Heart left ventricle (tissue), 16 donors: ENCODE data around the gene TEP1. TPM values are rescaled to one million over a fixed set of nuclear protein-coding genes. Genes with fewer than 3 reads are reported as not detected.

Experiments used
- ATAC-seq, 4 donors: fragments of 200-7000 bp; cut with Tn5 transposase; one replicate each; pipeline ENCODE4 v1.9.1; 2020 to 2022; ENCODE audit warnings: moderate library complexity in 4 of 4, mild to moderate bottlenecking in 3 of 4, moderate number of reproducible peaks in 1 of 4
- DNase-seq, 5 donors: peaks; one replicate each; pipeline ENCODE4 v3.0.0-alpha.2; 2020
- H3K27ac ChIP-seq, 12 donors: fragments of 200-600 bp; sonication (generic) in 4 of 12; one replicate each; pipeline versions ENCODE4 v1.5.0 to v1.8.0; 2016 to 2022; ENCODE audit warnings: mild to moderate bottlenecking in 2 of 12
- H3K27me3 ChIP-seq, 9 donors: fragments of 200-600 bp; sonication (generic) in 2 of 9; one replicate each; pipeline versions ENCODE4 v1.5.1 to v1.8.0; 2016 to 2022; ENCODE audit warnings: mild to moderate bottlenecking in 3 of 9
- H3K36me3 ChIP-seq, 9 donors: fragments of 200-600 bp; sonication (generic) in 2 of 9; one replicate each; pipeline versions ENCODE4 v1.5.0 to v1.8.0; 2018 to 2022; ENCODE audit warnings: mild to moderate bottlenecking in 2 of 9
- H3K4me1 ChIP-seq, 12 donors: fragments of 200-600 bp; sonication (generic) in 4 of 12; one replicate each; pipeline versions ENCODE4 v1.5.0 to v1.8.0; 2016 to 2022; ENCODE audit warnings: mild to moderate bottlenecking in 3 of 12
- H3K4me3 ChIP-seq, 12 donors: fragments of 200-600 bp; sonication (generic) in 4 of 12; one replicate each; pipeline versions ENCODE4 v1.5.0 to v1.8.0; 2017 to 2022; ENCODE audit warnings: mild to moderate bottlenecking in 9 of 12, moderate library complexity in 4 of 12
- H3K9me3 ChIP-seq, 12 donors: fragments of 200-600 bp; sonication (generic) in 4 of 12; one replicate each; pipeline versions ENCODE4 v1.5.0 to v1.8.0; 2016 to 2022; ENCODE audit warnings: mild to moderate bottlenecking in 1 of 12
- CTCF ChIP-seq, 12 donors: fragments of 200-600 bp; sonication (generic) in 4 of 12; IDR thresholded peaks; one replicate each; pipeline versions ENCODE4 v1.5.0 to v1.8.0; 2018 to 2022; ENCODE audit warnings: antibody characterized with exemption in 12 of 12, mild to moderate bottlenecking in 5 of 12
- POLR2A ChIP-seq, 2 donors: fragments of 450-650 bp; IDR thresholded peaks; one replicate each; pipeline ENCODE4 v1.6.1; 2017; ENCODE audit warnings: antibody characterized with exemption in 2 of 2, mild to moderate bottlenecking in 2 of 2, moderate library complexity in 2 of 2
- WGBS, 4 donors: extraction: QIAGEN DNeasy Blood & Tissue Kit in 2 of 4; methylation state at CpG; one replicate each; pipeline versions ENCODE4 v1.1.5 to v1.1.7; 2013 to 2018; 5-methylcytosine and 5-hydroxymethylcytosine counted together
- intact Hi-C, 10 donors: fragments of 100-400 bp; cut with DNase I; formaldehyde crosslinking; loops; one replicate each; pipeline versions ENCODE4 v1.11.1 to v1.14.2; 2022
- polyA plus RNA-seq, 2 donors: library from polyadenylated mRNA; stranded (reverse); fragments of 200-250 nt; gene quantifications; one replicate each; pipeline ENCODE4 v1.2.3, GENCODE V29; 2013
- total RNA-seq, 9 donors: library from RNA; depleted of rRNA in 2 of 9; stranded (reverse); fragments of >200 nt in 2 of 9; fragmentation: NEBNext Ultra II Directional in 3 of 9; extraction: Animal tissue kit (Norgen Biotek cat#: 25700) in 3 of 9; gene quantifications; one replicate each; pipeline versions ENCODE4 v1.1.0 to v1.2.4, GENCODE V29; 2016 to 2023
- donor health status: ischemic (EF 13 %, LVEDD 7.1; RV severe dilation, severe dysfunction).
- donor health status: healthy with polysubstance abuse.
- donor health status: DM: no; HTN: yes; CAD: no.
- donor health status: DM: no; HTN: no; CAD: no.
- donor health status: ischemic (EF 25% LVEDD 6.9; RV normal size, moderate dysfunction).
- donor health status: ischemic (EF 25% LVEDD 5.7; RV mildly dilated, moderate dysfunction).
- donor health status: healthy.
- donor health status: DM: yes; HTN: yes; CAD: no.
- donor health status: ischemic (EF 35%, LVEDD 5.7; RV mildly dilated, moderate dysfunction).
- donor health status: nonischemic (EF 11% LVEDD 7.7; RV severe dilation, severe dysfunction).
- donor health status: DM: yes; HTN: yes; CAD: no.
- donor health status: PGD.
- donor health status: ischemic (EF 29% LVEDD 5.4; RV normal size, mild dysfunction).
- donor health status: nonischemic (EF 23%, LVEDD 6.1; RV moderate dilation, normal function).

The TEP1 gene
- total and polyA plus RNA-seq, 11 donors: 4.1 to 31.3 (median 9.7) TPM

DNA sequence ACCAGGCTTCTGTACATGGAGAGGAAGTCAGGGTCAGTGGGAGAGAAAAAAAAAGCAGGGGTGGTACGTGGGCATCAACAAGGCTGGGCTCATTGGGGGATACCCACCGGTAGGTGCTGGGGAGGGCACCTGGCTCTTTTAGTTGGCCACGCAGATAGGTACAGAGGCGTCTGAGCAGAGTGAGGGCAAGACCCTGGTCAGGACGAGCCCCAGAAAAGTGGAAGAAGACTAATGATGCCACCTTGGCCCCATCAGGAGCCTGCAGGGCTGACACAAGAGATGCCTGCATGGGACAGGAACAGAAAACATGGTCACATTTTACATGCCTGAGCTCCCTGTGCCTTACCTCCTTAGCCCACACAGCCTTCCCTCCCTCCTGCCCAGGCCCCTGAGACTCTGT is 29.7 kb downstream of the TEP1 start:
- intact Hi-C loops: no loop called here
- DNase-seq (no peak), ATAC-seq (no peak)
- Histone ChIP-seq H3K4me1 (no peaks in the 10 kb centered on the region), H3K27me3 (no peaks in the 10 kb centered on the region), H3K9me3 (no peaks in the 10 kb centered on the region), H3K4me3 (no peak overlapping the region), H3K27ac (no peak overlapping the region), H3K36me3 (peaks cover 2 to 100% (median 98%) of the 10 kb centered on the region in 9 donors)
- WGBS, 4 donors: 87 to 98% (median 94%) methylated on average over 5 of the region's 5 CpGs
- no peak for TF ChIP-seq CTCF (IDR thresholded peaks at IDR 0.05)
- TF ChIP-seq POLR2A (IDR thresholded peaks at IDR 0.05): no peak

GRCh38 chr14:20383032-20383431 is 30.3 kb downstream of the TEP1 start:
- ATAC-seq: no peak

GRCh38 chr14:20382526-20382925 is 30.8 kb downstream of the TEP1 start:
- no peaks in the 10 kb centered on the region for H3K9me3 ChIP-seq
- DNase-seq (no peak), ATAC-seq (no peak)
- no peak overlapping the region for H3K27ac ChIP-seq
- WGBS, 4 donors: 86 to 96% (median 95%) methylated on average over 9 to 12 of the region's 12 CpGs
- TF ChIP-seq POLR2A (IDR thresholded peaks at IDR 0.05) (no peak), CTCF (IDR thresholded peaks at IDR 0.05) (no peak)
- intact Hi-C loops: no loop called here
- H3K4me3 ChIP-seq: no peak overlapping the region
- H3K36me3 ChIP-seq: peaks cover 2 to 100% (median 98%) of the 10 kb centered on the region in 9 donors
- no peaks in the 10 kb centered on the region for H3K27me3 ChIP-seq
- no peaks in the 10 kb centered on the region for H3K4me1 ChIP-seq

More at GRCh38 chr14:20383032-20383431, 30.3 kb downstream of the TEP1 start:
- Histone ChIP-seq H3K4me3 (no peak overlapping the region), H3K36me3 (peaks cover 2 to 100% (median 98%) of the 10 kb centered on the region in 9 donors), H3K27me3 (no peaks in the 10 kb centered on the region), H3K4me1 (no peaks in the 10 kb centered on the region), H3K27ac (no peak overlapping the region), H3K9me3 (no peaks in the 10 kb centered on the region)
- WGBS, 4 donors: 96 to 98% (median 96%) methylated on average over 9 to 10 of the region's 10 CpGs
- TF ChIP-seq POLR2A (IDR thresholded peaks at IDR 0.05) (no peak), CTCF (IDR thresholded peaks at IDR 0.05) (no peak)
- intact Hi-C loops: no loop called here
- no peak for DNase-seq

GRCh38 chr14:20381341-20381740 is 32.0 kb downstream of the TEP1 start:
- Histone ChIP-seq H3K27ac (no peak overlapping the region), H3K4me1 (no peaks in the 10 kb centered on the region), H3K4me3 (no peak overlapping the region), H3K27me3 (no peaks in the 10 kb centered on the region), H3K9me3 (no peaks in the 10 kb centered on the region), H3K36me3 (peaks cover 2 to 100% (median 100%) of the 10 kb centered on the region in 9 donors)
- intact Hi-C loops: no loop called here
- TF ChIP-seq POLR2A (IDR thresholded peaks at IDR 0.05) (no peak), CTCF (IDR thresholded peaks at IDR 0.05) (no peak)
- DNase-seq (no peak), ATAC-seq (no peak)
- 83 to 90% (median 85%) methylated on average over 7 of the region's 7 CpGs for WGBS, 4 donors
